HG02852 (cell line): Measurements from ENCODE around the gene EXOC3.
A peak's percentile ranks its signal among the peaks of the same experiment; 100 is the strongest.

Experiments used
- ATAC-seq: cut with Tn5 transposase; IDR thresholded peaks from one replicate; pipeline ENCODE4 v1.9.1; 2021; ENCODE audit warnings: mild to moderate bottlenecking, moderate library complexity; ENCODE audit not compliant: unreplicated experiment

EXOC3 gene

GRCh38 chr5:437281-437771, 5.7 kb upstream of the EXOC3 start:
- ATAC-seq, result no peak

- no peak for ATAC-seq
Measured at GRCh38 chr5:438481-438981, 4.4 kb upstream of the EXOC3 start.

- ATAC-seq, result no peak
Measured at GRCh38 chr5:439181-439580, 3.8 kb upstream of the EXOC3 start.

- ATAC-seq, result no peak
Measured at GRCh38 chr5:439636-440035, 3.3 kb upstream of the EXOC3 start.

GRCh38 chr5:440401-441201, 2.4 kb upstream of the EXOC3 start:
- no peak for ATAC-seq

- ATAC-seq, result no peak
Measured at GRCh38 chr5:441996-442334, 1.0 kb upstream of the EXOC3 start.

GRCh38 chr5:443239-444151, 519 bp downstream of the EXOC3 start:
- peak; percentile 19 for ATAC-seq

- ATAC-seq, result no peak
Measured at GRCh38 chr5:444226-444625, 1.2 kb downstream of the EXOC3 start.

- ATAC-seq, result no peak
Measured at GRCh38 chr5:445591-445990, 2.6 kb downstream of the EXOC3 start.

GRCh38 chr5:446066-446882, 3.3 kb downstream of the EXOC3 start:
- ATAC-seq, result no peak

- no peak for ATAC-seq
Measured at GRCh38 chr5:446883-447263, 3.9 kb downstream of the EXOC3 start.

- ATAC-seq, result no peak
Measured at GRCh38 chr5:447501-447900, 4.5 kb downstream of the EXOC3 start.

GRCh38 chr5:448061-448765, 5.2 kb downstream of the EXOC3 start:
- no peak for ATAC-seq

- ATAC-seq, result no peak
Measured at GRCh38 chr5:448766-449090, 5.8 kb downstream of the EXOC3 start.

GRCh38 chr5:449151-449550, 6.2 kb downstream of the EXOC3 start:
- no peak for ATAC-seq

- ATAC-seq, result no peak
Measured at GRCh38 chr5:451587-452458, 8.8 kb downstream of the EXOC3 start.

- ATAC-seq, result no peak
Measured at GRCh38 chr5:452978-453710, 10.2 kb downstream of the EXOC3 start.

GRCh38 chr5:453725-454481, 10.9 kb downstream of the EXOC3 start:
- ATAC-seq, result no peak
